Measurements from ENCODE around the gene NEBL. TPM values are rescaled to one million over a fixed set of nuclear protein-coding genes. Genes with fewer than 3 reads are reported as not detected.

NEBL gene
- total RNA-seq, 4 donors from 2014 or later = 6.0 to 14.0 (median 12.1) TPM

GRCh38 chr10:20744821-20745220, 152.3 kb downstream of the NEBL start:
- no peak overlapping the region for H3K4me3 ChIP-seq
- H3K9me3 ChIP-seq = peaks cover 0 to 2% of the 10 kb centered on the region in 2 donors
- DNase-seq = no peak
- H3K4me1 ChIP-seq = no peaks in the 10 kb centered on the region
- intact Hi-C loops (cut with DNase I; ENCODE audit: low total_unique reads) (no loop called here), in situ Hi-C loops (cut with MboI; ENCODE audit: low pct_ligation_motif_present in 1 of 4, low pct_unique_long_range_greater_than_20kb in 1 of 4, low sequenced_read_pairs in 3 of 4) (no loop called here)
- no peaks in the 10 kb centered on the region for H3K36me3 ChIP-seq
- H3K27ac ChIP-seq = no peak overlapping the region
- no peak for TF ChIP-seq POLR2A (IDR thresholded peaks at IDR 0.05)
- H3K27me3 ChIP-seq = no peaks in the 10 kb centered on the region
- 91 to 93% methylated on average over 5 of the region's 5 CpGs for WGBS, 2 donors (ENCODE audit: low coverage in 1 of 2)

DNA sequence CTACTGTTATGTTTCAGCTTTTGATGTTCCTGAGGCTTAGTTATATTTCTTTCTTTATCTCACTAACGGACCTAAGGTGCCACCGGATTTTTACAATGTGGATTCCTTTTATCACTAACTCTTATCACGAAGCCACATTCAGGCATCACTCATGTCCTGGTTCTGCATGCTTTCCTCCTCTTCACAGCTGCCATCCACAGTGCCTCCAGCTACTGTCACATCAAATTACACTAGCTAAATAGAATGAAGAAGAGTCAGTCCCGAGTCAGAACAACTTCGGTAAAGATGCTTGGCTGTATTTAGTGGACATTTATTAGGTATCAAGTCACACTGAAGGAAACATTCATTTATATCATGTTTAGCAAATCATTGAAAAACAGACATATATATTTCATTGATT, 153.2 kb downstream of the NEBL start:
- H3K27me3 ChIP-seq = no peaks in the 10 kb centered on the region
- H3K27ac ChIP-seq = no peak overlapping the region
- H3K9me3 ChIP-seq = no peaks in the 10 kb centered on the region
- TF ChIP-seq POLR2A (IDR thresholded peaks at IDR 0.05) = no peak
- TF ChIP-seq CTCF (IDR thresholded peaks at IDR 0.05) = no peak
- no peak for TF ChIP-seq POLR2AphosphoS5 (IDR thresholded peaks at IDR 0.05)
- TF ChIP-seq EP300 (IDR thresholded peaks at IDR 0.05; ENCODE audit: low read depth) = no peak
- in situ Hi-C loops (cut with MboI; ENCODE audit: low pct_ligation_motif_present in 1 of 4, low pct_unique_long_range_greater_than_20kb in 1 of 4, low sequenced_read_pairs in 3 of 4) (no loop called here), intact Hi-C loops (cut with DNase I; ENCODE audit: low total_unique reads) (no loop called here)
- WGBS, 2 donors (ENCODE audit: low coverage in 1 of 2) = 80 to 82% methylated on average over 2 to 5 of the region's 5 CpGs
- H3K4me3 ChIP-seq = no peak overlapping the region
- DNase-seq = no peak
- H3K36me3 ChIP-seq = no peaks in the 10 kb centered on the region
- no peaks in the 10 kb centered on the region for H3K4me1 ChIP-seq

DNA sequence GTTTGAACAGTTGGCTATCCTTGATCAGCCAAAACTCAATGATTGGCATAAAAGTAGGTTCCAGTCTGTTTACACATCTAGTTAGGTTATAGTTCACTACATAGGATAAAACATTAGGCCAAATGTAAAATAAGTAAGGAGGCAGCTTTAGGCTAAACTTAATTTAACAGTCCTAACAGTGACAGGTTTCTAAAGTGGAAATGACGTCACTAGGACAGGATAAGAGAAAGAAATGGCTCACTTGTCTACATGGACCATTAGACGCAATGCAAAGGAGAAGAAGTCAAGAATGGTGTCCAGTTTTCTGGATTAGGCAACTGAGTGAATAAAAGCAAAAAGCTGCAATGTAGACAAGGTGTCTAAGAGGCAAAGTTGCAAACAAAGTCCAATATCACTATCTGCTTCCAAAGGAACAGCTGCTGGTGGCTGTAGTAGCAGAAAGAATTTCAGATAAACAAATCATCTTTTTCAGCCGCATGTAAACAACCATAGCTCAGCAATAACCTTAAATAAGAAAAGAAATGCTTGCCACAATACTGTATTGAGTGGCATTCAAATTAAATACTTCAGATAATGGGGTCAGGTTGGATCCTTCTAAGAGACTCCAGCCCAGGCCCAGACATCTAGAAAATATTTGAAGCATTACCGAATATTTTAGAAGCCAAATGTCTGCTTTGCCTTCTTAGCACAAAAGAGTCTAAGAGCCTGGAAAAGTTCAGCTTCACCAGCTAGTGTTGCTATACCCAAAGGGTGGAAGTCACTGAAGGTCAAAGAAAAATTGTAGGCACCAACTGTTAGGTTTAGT, 154.2 kb downstream of the NEBL start:
- intact Hi-C loops (cut with DNase I; ENCODE audit: low total_unique reads) = no loop called here
- no peak for TF ChIP-seq POLR2A (IDR thresholded peaks at IDR 0.05)
- TF ChIP-seq CTCF (IDR thresholded peaks at IDR 0.05) = no peak
- no peak for TF ChIP-seq POLR2AphosphoS5 (IDR thresholded peaks at IDR 0.05)
- TF ChIP-seq EP300 (IDR thresholded peaks at IDR 0.05; ENCODE audit: low read depth) = no peak
- no peak overlapping the region for H3K4me3 ChIP-seq
- DNase-seq = no peak
- H3K4me1 ChIP-seq = no peaks in the 10 kb centered on the region
- H3K27me3 ChIP-seq = no peaks in the 10 kb centered on the region
- WGBS, 2 donors (ENCODE audit: low coverage in 1 of 2) = 64 to 69% methylated on average over 4 of the region's 4 CpGs
- H3K9me3 ChIP-seq = no peaks in the 10 kb centered on the region
- in situ Hi-C loops (cut with MboI; ENCODE audit: low pct_ligation_motif_present in 1 of 4, low pct_unique_long_range_greater_than_20kb in 1 of 4, low sequenced_read_pairs in 3 of 4) = no loop called here
- H3K36me3 ChIP-seq = no peaks in the 10 kb centered on the region
- no peak overlapping the region for H3K27ac ChIP-seq

GRCh38 chr10:20740120-20740519, 157.0 kb downstream of the NEBL start:
- Histone ChIP-seq H3K9me3 (no peaks in the 10 kb centered on the region), H3K27me3 (no peaks in the 10 kb centered on the region), H3K36me3 (no peaks in the 10 kb centered on the region), H3K4me1 (no peaks in the 10 kb centered on the region), H3K27ac (no peak overlapping the region), H3K4me3 (no peak overlapping the region)
- intact Hi-C loops (cut with DNase I; ENCODE audit: low total_unique reads) (no loop called here), in situ Hi-C loops (cut with MboI; ENCODE audit: low pct_ligation_motif_present in 1 of 4, low pct_unique_long_range_greater_than_20kb in 1 of 4, low sequenced_read_pairs in 3 of 4) (no loop called here)
- TF ChIP-seq POLR2AphosphoS5 (IDR thresholded peaks at IDR 0.05) = no peak
- no peak for TF ChIP-seq CTCF (IDR thresholded peaks at IDR 0.05)
- TF ChIP-seq EP300 (IDR thresholded peaks at IDR 0.05; ENCODE audit: low read depth) = no peak
- TF ChIP-seq POLR2A (IDR thresholded peaks at IDR 0.05) = no peak
- 89 to 94% methylated on average over 6 of the region's 6 CpGs for WGBS, 2 donors (ENCODE audit: low coverage in 1 of 2)
- DNase-seq = no peak

- Histone ChIP-seq H3K4me3 (no peak overlapping the region), H3K27ac (no peak overlapping the region), H3K36me3 (no peaks in the 10 kb centered on the region), H3K9me3 (no peaks in the 10 kb centered on the region), H3K27me3 (no peaks in the 10 kb centered on the region), H3K4me1 (no peaks in the 10 kb centered on the region)
- intact Hi-C loops (cut with DNase I; ENCODE audit: low total_unique reads) (no loop called here), in situ Hi-C loops (cut with MboI; ENCODE audit: low pct_ligation_motif_present in 1 of 4, low pct_unique_long_range_greater_than_20kb in 1 of 4, low sequenced_read_pairs in 3 of 4) (no loop called here)
- no peak for DNase-seq
- TF ChIP-seq CTCF (IDR thresholded peaks at IDR 0.05) (no peak), EP300 (IDR thresholded peaks at IDR 0.05; ENCODE audit: low read depth) (no peak), POLR2A (IDR thresholded peaks at IDR 0.05) (no peak), POLR2AphosphoS5 (IDR thresholded peaks at IDR 0.05) (no peak)
- 46 to 51% methylated on average over 4 to 6 of the region's 6 CpGs for WGBS, 2 donors (ENCODE audit: low coverage in 1 of 2)
These were observed 160.0 kb downstream of the NEBL start for GRCh38 chr10:20737107-20737506.

Measured in transverse colon (tissue), 4 donors.